DLD1 (cell line): ENCODE results near the gene ABRAXAS1.

Experiments used
- in situ Hi-C: cut with HindIII; loops from 2 replicates; pipeline ENCODE4 v1.10.0; 2017; ENCODE audit warnings: low sequenced_read_pairs

The ABRAXAS1 gene

GRCh38 chr4:83454686-83455085 is 30.2 kb downstream of the ABRAXAS1 start:
- in situ Hi-C loops, result no loop called here

GRCh38 chr4:83449009-83449408 is 35.9 kb downstream of the ABRAXAS1 start:
- in situ Hi-C loops, result no loop called here

- in situ Hi-C loops, result no loop called here
Measured at GRCh38 chr4:83440899-83441298, 44.0 kb downstream of the ABRAXAS1 start.

- in situ Hi-C loops, result no loop called here
Measured at GRCh38 chr4:83440148-83440814, 44.6 kb downstream of the ABRAXAS1 start.

- in situ Hi-C loops, result no loop called here
Measured at GRCh38 chr4:83438719-83439118, 46.2 kb downstream of the ABRAXAS1 start.

GRCh38 chr4:83436680-83437079 is 48.2 kb downstream of the ABRAXAS1 start:
- in situ Hi-C loops, result no loop called here

- in situ Hi-C loops, result no loop called here
Measured at GRCh38 chr4:83431200-83431599, 53.7 kb downstream of the ABRAXAS1 start.

GRCh38 chr4:83418211-83418610 is 66.7 kb downstream of the ABRAXAS1 start:
- in situ Hi-C loops, result no loop called here

GRCh38 chr4:83417566-83417965 is 67.3 kb downstream of the ABRAXAS1 start:
- in situ Hi-C loops, result no loop called here

GRCh38 chr4:83413676-83414075 is 71.2 kb downstream of the ABRAXAS1 start:
- in situ Hi-C loops, result no loop called here
